Measurements from ENCODE around the gene KLHL10.
"Not testable (repeated sequence)": the region's sequence is repeated elsewhere in the genome, so short reads cannot be mapped to it uniquely, and the experiment has no call there.

Gene KLHL10

DNA sequence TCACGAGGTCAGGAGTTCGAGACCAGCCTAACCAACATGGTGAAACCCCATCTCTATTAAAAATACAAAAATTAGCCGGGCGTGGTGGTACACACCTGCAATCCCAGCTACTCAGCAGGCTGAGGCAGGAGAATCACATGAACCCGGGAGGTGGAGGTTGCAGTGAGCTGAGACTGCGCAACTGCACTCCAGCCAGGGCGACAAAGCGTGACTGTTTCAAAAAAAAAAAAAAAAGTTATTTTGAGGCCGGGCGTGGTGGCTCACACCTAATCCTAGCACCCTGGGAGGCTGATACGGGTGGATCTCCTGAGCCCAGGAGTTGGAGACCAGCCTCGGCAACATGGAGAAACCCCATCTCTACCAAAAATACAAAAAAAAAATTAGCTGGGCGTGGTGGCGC is 13.8 kb downstream of the KLHL10 start:
- DNase-seq (ENCODE audit: low read depth) = not testable (repeated sequence)

GRCh38 chr17:41860254-41860931 is 22.8 kb downstream of the KLHL10 start:
- no peak for DNase-seq (ENCODE audit: low read depth)

GRCh38 chr17:41863074-41863848 is 25.6 kb downstream of the KLHL10 start:
- no peak for DNase-seq (ENCODE audit: low read depth)

DNA sequence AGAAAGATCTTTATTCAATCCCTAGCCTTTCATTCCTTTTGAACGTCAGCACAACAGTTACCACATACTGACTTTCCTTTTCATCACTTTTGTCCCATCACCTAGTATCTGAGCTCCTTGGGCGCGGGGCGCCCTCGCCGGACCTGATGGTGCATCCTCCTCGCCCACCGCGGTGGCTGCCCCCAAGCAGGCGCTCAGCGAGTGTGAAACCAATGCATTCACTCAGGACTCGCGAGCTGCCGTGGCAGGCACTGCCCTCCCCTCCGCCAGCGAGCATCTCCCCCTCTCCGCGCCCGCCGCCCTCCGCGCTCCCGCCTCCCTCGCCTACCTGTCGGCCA is 26.8 kb downstream of the KLHL10 start:
- DNase-seq (ENCODE audit: low read depth) = no peak

- peak; percentile 29 for DNase-seq (ENCODE audit: low read depth)
Measured at GRCh38 chr17:41864836-41865595, 27.4 kb downstream of the KLHL10 start, which contains the start of gene KLHL11. Gene KLHL11, minus strand, starts transcription at chr17:41865423. Its CDS starts 53 bp downstream, at chr17:41865370.

DNA sequence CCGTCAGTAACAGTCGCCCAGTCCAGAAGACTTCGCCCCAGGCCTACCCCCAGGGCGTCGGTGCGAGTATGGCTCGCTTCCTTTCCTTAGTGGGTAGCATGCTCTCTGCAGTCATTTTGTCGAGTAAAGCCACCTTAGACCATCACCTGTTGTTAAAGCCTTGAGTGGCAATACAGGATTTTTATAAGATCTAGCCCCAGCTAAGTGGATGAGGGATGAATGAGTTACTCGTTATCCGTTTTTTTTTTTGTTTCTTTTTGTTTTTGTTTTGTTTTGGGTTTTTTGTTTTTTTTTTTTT is 27.9 kb downstream of the KLHL10 start:
- DNase-seq (ENCODE audit: low read depth) = no peak

GRCh38 chr17:41868568-41868967 is 30.9 kb downstream of the KLHL10 start:
- DNase-seq (ENCODE audit: low read depth) = no peak

DNA sequence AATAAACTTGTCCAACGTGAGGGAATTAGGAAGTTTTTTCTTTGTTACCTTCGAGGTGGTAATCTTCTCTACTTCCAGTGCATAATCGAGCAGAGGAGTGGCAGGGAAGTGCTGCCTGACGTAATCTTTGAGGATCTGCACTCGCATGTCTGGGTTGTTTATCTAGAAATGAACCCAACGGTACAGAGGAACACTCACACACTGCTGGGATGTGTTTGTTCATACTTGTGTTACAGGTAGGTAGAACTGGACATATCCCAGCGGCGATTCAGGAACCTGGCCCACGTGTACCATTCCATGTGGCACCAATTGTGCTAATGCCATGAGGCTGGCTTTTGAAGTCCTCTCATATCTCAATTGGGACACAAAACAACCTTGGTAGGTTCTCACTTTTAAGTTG is 31.8 kb downstream of the KLHL10 start:
- DNase-seq (ENCODE audit: low read depth) = no peak

DNA sequence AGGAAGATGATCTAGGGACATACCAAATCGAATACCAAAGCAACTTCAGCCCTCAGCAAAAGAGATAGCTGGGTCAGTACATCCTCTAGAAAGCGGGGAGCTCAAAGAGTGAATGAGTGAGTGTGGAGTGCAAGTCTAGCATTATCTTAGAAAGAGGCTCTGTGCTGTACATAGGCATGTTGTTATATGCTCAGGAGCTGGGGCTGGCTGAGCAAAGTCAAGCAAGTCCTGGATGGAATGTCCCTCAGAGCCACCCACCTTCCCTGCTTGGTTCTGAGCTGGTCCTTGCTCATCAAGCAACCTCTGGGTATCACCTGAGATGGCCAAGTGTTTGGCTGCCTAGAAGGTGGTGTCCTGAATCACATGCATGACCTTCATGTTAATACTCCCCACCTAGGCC is 32.5 kb downstream of the KLHL10 start:
- no peak for DNase-seq (ENCODE audit: low read depth)

DNA sequence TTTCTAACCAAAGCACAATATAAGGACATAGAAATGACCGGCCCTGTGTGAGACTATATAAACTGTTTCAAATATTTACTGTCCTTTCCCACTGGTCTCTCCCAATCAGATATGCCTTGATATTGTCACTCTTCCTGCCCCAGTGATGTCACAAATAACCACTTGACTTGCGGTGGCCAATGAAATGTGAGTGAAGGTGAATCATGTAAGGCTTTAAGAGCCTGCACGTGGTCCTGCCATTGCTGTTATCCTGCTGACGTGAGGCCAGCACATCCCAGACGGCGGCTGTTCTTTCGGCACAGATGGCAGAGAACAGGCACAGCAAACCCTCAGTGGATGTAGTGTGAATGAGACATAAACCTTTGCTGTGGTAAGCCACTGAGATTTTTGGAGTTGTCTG is 33.0 kb downstream of the KLHL10 start:
- DNase-seq (ENCODE audit: low read depth) = no peak

- no peak for DNase-seq (ENCODE audit: low read depth)
Measured at GRCh38 chr17:41871789-41872188, 34.2 kb downstream of the KLHL10 start.

DNA sequence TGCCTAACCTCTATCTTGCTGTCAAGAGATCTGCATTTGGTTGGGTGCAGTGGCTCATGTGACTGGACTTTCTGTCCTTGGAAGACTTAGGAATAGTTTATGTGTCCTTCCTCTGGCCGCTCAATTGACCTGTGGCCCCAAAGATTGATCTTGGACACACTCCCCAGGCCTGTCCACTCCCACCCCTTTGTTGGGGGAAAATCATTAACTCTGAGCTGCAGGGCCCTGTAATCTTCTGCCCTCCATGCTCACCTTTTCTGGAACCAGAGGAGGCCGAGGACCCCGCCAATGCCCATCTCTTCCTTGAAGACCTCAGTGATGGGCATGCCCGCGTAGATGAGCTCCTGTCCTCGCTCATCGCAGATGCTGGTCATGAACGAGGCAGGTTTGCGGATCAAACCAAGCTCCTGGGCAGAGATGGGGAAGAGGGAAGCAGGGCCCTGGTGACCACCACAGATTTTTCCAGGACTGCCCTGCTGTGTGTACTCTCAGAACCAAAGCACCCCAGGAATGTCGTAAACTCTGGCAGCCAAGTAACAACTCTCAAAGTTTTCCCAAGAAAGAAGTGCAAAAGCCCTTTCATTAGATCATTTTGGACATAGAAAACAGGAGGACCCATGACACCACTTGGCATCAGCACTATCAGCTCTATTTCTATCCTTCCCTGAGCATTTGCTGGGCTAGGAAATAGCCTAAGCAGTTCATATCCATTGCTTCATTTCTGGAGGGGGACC is 36.1 kb downstream of the KLHL10 start:
- no peak for DNase-seq (ENCODE audit: low read depth)

GRCh38 chr17:41874293-41874670 is 36.7 kb downstream of the KLHL10 start:
- DNase-seq (ENCODE audit: low read depth) = not testable (repeated sequence)

- no peak for DNase-seq (ENCODE audit: low read depth)
Measured at GRCh38 chr17:41880130-41880529, 42.5 kb downstream of the KLHL10 start.

- no peak for DNase-seq (ENCODE audit: low read depth)
Measured at GRCh38 chr17:41882756-41883155, 45.1 kb downstream of the KLHL10 start.

DNA sequence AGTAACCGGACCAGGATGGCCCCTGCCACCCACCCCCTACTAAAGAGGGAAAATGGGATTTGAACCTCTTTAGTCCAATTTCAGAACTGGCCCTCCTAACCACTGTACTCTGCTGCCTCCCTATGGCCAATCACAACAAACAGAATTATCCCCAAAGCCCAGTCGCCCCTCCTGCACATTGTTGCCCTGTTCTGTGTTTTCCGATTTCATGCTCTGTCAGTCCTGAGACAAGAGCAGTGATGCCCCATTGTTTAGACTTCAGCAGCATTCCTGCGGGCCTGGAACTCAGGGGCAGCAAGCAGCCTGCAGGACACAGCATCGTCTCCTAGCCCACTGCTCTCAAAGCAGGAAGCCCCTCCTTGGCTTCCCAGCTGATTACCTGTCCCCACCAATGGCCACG is 48.1 kb downstream of the KLHL10 start:
- no peak for DNase-seq (ENCODE audit: low read depth)

DNA sequence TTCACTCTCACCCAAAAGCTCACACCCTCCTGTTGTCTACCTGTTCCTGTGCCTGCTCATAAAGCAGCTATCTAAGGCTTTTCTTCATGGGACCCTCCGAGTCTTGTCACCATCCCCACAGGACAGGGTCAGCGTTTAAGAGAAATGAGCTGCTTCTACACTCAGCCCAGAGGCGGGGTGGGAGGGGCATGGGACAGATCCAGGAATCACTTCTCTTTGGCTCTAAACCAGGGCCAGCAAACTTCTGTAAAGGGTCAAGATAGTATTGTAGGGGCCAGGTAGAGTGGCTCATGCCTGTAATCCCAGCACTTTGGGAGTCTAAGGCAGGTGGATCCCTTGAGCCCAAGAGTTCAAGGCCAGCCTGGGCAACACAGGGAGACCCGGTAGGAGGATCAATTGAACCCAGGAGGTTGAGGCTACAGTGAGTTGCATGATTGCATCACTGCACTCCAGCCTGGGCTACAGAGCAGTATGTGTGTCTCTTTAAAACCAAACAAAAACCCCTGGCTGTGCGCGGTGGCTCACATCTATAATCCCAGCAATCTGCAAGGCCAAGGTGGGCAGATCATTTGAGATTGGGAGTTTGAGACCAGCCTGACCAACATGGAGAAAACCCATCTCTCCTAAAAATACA is 50.8 kb downstream of the KLHL10 start:
- no peak for DNase-seq (ENCODE audit: low read depth)

GRCh38 chr17:41891135-41892020 is 53.8 kb downstream of the KLHL10 start:
- DNase-seq (ENCODE audit: low read depth) = no peak

- no peak for DNase-seq (ENCODE audit: low read depth)
Measured at GRCh38 chr17:41892021-41892376, 54.4 kb downstream of the KLHL10 start.

- DNase-seq (ENCODE audit: low read depth) = no peak
Measured at GRCh38 chr17:41893384-41893783, 55.8 kb downstream of the KLHL10 start.

DNA sequence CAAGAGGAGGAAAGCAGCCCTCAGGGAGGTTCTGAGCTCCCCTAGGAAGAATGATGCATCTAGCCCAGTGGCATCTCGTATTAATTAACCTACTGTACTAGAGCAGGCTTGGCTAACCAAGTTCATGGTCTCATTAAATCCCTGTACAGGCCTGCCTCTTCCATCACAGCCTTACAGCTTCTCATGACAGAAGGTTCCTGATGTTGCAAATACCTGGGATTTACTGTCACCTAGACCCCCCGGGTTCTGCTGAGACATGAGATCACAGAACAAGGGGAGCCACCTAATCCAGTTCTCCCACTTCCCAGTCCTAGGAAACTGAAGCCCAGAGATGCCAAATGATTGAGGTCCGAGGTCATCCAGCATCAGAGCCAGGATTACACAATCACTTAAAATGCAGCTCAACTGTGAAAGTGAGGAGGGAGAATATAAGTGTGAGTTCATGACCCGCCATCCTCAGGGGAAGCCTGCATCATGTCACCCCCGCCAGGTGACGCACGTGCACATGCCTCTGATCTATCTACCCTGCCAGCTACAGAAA is 57.2 kb downstream of the KLHL10 start:
- no peak for DNase-seq (ENCODE audit: low read depth)
